Measurements from ENCODE around the gene DENND4A. TPM values are rescaled to one million over a fixed set of nuclear protein-coding genes. Genes with fewer than 3 reads are reported as not detected.

The DENND4A gene
- total and polyA plus RNA-seq, 8 donors = 20.6 to 26.3 (median 23.7) TPM

DNA sequence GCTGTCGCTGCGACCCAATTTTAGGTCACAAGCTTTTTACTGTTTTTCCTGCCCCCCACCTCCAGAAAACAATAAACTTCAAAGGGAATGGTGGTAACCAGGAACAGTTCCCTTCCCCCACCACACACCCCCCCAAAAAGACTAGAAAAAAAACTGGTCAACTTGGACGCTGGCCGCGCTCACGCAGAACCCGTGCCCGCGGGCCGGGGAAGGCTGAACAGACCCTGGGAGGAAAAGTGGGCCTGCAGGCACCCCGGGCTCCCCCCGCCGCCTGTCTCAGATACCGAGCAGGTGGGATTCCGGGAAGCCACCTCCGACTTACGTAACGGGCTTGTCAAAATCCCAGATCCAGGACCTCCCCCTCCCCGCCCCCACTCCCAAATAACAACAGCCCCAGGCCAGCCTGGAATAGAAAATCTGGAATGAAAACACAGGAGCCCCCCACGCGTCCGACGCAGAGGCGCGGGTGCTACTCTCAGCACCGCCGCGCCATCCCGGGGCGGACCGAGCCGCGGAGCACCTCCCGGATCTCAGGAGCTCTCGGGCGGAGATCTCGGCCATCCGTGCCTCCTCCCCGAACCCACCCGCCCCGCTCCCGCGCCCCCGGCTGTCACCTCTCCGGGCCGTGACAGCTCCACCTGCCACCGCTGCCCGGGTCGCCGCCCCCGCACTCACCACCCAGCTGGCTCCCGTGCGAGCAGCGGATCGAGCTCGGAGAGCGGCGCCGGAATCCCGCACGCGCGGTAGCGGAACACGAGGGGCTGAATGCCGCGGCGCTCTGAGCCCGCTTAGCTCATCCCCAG is 557 bp downstream of the DENND4A start:
- intact Hi-C loops (cut with DNase I) = no loop called here
- H3K27me3 ChIP-seq = no peaks in the 10 kb centered on the region

DNA sequence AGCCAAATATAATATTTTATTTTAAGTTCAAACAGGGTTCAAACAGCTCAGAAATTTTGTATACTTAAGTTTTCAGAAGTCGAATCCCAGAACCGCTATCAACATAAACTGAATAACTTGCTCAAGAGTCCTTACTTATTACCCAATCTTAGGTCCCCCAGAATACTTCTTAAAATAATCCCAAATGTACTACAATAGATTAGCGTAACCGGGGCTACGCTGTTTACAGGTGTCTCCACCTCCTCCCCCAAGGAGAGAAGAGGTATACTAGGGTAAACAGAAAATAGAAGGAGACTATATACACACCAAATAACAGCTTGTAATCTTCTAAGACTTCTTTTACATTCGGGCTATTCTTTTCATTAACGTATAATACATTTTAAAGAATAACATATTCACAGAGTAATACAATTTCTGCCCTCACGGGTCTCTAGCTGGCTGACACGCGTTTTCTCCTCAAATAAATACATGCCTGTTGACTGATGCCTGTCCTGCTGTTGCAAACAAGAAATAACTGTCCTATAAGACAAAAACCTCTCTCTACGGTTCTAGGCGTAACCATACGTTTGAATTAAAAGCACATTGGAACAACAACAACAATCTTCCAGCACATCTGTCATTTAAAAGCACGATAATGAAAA is 1.3 kb downstream of the DENND4A start:
- DNase-seq = peak in 2 of 4 donors; percentile 58 to 67

More for the DNA sequence above, 557 bp downstream of the DENND4A start:
- Histone ChIP-seq H3K4me1 (peaks cover 10 to 54% of the 10 kb centered on the region in 2 donors), H3K9me3 (no peaks in the 10 kb centered on the region), H3K36me3 (no peaks in the 10 kb centered on the region), H3K4me3 (peak overlapping the region; percentile 83 to 85), H3K27ac (peak overlapping the region; percentile 98 to 99)
- ATAC-seq (peak; percentile 36), DNase-seq (peak; percentile 64 to 85 (median 74))
- TF ChIP-seq, protein P1, sequence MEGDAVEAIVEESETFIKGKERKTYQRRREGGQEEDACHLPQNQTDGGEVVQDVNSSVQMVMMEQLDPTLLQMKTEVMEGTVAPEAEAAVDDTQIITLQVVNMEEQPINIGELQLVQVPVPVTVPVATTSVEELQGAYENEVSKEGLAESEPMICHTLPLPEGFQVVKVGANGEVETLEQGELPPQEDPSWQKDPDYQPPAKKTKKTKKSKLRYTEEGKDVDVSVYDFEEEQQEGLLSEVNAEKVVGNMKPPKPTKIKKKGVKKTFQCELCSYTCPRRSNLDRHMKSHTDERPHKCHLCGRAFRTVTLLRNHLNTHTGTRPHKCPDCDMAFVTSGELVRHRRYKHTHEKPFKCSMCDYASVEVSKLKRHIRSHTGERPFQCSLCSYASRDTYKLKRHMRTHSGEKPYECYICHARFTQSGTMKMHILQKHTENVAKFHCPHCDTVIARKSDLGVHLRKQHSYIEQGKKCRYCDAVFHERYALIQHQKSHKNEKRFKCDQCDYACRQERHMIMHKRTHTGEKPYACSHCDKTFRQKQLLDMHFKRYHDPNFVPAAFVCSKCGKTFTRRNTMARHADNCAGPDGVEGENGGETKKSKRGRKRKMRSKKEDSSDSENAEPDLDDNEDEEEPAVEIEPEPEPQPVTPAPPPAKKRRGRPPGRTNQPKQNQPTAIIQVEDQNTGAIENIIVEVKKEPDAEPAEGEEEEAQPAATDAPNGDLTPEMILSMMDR (IDR thresholded peaks at IDR 0.05) = no peak

DNA sequence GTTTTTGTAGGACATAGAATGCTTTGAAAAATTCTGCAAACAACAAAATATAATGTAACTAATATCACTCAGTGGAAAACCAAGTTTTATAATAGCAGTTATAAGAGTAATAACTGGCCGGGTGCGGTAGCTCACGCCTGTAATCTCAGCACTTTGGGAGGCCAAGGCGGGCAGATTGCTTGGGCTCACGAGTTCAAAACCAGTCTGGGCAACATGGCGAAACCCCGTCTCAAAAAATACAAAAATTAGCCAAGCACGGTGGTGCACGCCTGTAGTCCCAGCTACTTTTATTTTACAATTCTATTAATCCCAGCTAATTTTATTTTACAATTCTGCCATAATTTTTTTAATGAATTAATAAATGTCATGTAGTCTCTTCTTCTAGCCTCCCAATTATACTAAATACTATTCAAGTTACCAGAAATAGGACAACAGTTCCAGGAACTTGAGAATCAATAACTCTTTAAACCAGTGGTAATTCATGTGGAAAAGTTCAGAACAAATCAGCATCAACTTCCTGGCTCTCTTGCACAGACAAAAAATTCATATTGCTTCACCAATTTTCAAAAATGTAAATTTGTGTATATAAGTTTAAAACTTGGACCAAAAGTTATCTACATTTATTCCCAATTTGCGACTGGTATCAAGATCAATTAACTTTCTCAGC is 2.2 kb downstream of the DENND4A start:
- peaks cover 10 to 47% of the 10 kb centered on the region in 2 donors for H3K4me1 ChIP-seq
- intact Hi-C loops (cut with DNase I) = no loop called here
- H3K27me3 ChIP-seq = no peaks in the 10 kb centered on the region
- peak overlapping the region in 1 of 2 donors; percentile 83 for H3K4me3 ChIP-seq
- H3K9me3 ChIP-seq = no peaks in the 10 kb centered on the region
- TF ChIP-seq, protein P1 (IDR thresholded peaks at IDR 0.05) = no peak
- no peak overlapping the region for H3K27ac ChIP-seq
- H3K36me3 ChIP-seq = peaks cover 0 to 4% of the 10 kb centered on the region in 2 donors
- no peak for ATAC-seq
- DNase-seq = no peak

More for the DNA sequence above, 1.3 kb downstream of the DENND4A start:
- Histone ChIP-seq H3K4me3 (peak overlapping the region; percentile 83 to 85), H3K9me3 (no peaks in the 10 kb centered on the region), H3K27me3 (no peaks in the 10 kb centered on the region), H3K27ac (peak overlapping the region; percentile 98 to 99), H3K36me3 (no peaks in the 10 kb centered on the region), H3K4me1 (peaks cover 10 to 49% of the 10 kb centered on the region in 2 donors)
- TF ChIP-seq, protein P1 (IDR thresholded peaks at IDR 0.05) = no peak
- intact Hi-C loops (cut with DNase I) = no loop called here
- no peak for ATAC-seq

DNA sequence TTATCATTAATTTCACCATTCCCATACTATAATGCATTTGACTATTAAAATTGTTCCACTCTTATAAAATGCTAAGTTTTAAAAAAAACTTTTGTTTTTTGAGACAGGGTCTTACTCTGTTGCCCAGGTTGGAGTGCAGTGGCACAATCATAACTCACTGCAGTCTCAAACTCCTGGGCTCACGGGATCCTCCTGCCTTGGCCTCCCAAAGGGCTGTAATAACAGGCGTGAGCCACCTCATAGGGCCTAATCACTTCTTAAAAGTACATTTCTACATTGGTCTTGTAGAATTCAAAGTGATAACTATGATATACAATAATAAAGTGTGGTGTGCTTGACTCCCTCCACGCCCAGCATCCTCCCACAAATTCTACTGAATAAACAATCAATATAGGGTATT is 3.0 kb downstream of the DENND4A start:
- Histone ChIP-seq H3K9me3 (no peaks in the 10 kb centered on the region), H3K4me1 (peaks cover 10 to 47% of the 10 kb centered on the region in 2 donors), H3K36me3 (peaks cover 0 to 6% of the 10 kb centered on the region in 2 donors), H3K27ac (no peak overlapping the region), H3K4me3 (no peak overlapping the region), H3K27me3 (no peaks in the 10 kb centered on the region)
- ATAC-seq (no peak), DNase-seq (no peak)
- intact Hi-C loops (cut with DNase I) = no loop called here
- TF ChIP-seq, protein P1 (IDR thresholded peaks at IDR 0.05) = no peak

DNA sequence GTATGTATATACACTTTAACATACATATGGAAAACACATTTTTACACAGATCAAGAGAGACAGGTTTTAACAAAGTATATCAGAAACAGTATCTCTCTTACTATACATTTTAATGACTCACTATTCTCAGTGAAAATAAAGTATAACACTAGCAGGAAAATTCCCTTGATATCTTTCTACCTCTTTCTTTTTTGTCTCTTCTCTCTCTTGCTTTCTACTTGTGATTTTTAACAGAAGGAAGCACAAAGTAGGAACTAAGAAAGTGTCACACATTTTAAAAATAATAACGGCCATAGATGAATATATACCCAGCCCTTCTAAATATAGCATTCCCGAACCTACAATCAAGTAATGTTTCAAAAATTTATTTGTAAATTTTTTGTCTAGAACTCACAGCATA is 4.8 kb downstream of the DENND4A start:
- peaks cover 0 to 6% of the 10 kb centered on the region in 2 donors for H3K36me3 ChIP-seq
- intact Hi-C loops (cut with DNase I) = no loop called here
- H3K4me3 ChIP-seq = no peak overlapping the region
- no peak for DNase-seq
- peak overlapping the region; percentile 23 to 68 for H3K27ac ChIP-seq
- no peak for ATAC-seq
- TF ChIP-seq, protein P1 (IDR thresholded peaks at IDR 0.05) = no peak
- H3K4me1 ChIP-seq = peaks cover 8 to 47% of the 10 kb centered on the region in 2 donors
- no peaks in the 10 kb centered on the region for H3K27me3 ChIP-seq
- H3K9me3 ChIP-seq = no peaks in the 10 kb centered on the region

Data from left lung (tissue), 10 donors.